ENCODE measurements around the gene MYOF.
"Not testable (repeated sequence)": the region's sequence is repeated elsewhere in the genome, so short reads cannot be mapped to it uniquely, and the experiment has no call there.

The MYOF gene

GRCh38 chr10:93475871-93476270 lies 6.3 kb downstream of the MYOF start:
- DNase-seq = no peak

GRCh38 chr10:93475227-93475626 lies 6.9 kb downstream of the MYOF start:
- no peak for DNase-seq

DNA sequence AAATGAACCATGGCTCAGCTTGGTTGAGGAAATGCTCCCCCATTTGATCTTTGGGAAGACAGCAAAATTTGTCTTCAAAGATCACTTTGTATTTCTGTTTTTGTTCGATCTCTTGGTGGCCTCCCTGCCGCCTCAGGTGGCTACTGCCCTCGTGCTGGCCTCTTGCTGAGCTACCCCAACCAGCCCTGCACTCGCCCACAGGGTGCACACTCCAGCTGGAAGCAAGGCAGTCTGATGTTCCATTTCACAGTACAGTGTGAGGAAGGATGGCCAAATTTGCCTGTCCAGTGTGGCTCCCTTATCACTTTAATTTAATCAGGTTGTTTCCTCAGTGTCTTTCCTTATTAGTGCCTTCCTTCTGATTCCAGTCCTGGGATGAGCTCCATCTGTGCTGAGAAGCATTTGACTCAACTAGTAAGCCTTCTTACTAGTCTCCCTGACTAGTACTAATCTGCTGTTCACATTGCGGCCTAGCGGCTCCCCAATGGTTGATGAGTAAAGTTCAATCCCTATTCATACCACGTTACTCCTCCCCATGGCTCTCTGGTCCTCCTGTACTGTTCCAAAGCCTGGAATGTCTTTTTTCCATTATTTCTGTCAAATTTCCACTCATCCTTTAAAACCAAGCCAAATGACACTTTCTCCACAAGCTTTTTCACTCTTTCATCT lies 8.2 kb downstream of the MYOF start:
- DNase-seq = no peak

GRCh38 chr10:93473161-93473560 lies 9.0 kb downstream of the MYOF start:
- no peak for DNase-seq

DNA sequence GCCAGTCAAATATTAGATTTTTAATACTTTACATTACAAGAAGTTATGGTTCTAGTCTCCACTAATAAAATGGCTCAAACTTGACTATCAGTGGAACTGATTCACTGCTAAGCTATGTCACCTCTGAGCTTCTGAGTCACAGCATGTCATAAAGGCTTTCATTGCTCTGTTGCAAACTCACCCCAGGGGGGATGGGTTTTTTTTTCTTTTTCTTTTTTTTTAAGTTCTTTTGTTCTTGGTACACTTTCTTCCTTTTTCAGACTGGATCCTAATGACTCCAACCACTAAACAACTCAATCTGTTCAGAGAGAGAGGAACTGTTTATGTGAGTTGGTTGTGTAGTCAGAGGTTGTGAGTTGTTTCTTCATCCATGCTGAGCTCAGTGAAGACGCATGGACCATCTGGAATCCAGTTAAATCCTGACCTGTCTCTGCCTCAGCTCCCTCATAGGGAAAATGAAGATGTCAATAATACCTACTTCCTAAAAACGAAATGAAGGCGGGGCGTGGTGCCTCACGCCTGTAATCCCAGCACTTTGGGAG lies 11.0 kb downstream of the MYOF start:
- no peak for DNase-seq

DNA sequence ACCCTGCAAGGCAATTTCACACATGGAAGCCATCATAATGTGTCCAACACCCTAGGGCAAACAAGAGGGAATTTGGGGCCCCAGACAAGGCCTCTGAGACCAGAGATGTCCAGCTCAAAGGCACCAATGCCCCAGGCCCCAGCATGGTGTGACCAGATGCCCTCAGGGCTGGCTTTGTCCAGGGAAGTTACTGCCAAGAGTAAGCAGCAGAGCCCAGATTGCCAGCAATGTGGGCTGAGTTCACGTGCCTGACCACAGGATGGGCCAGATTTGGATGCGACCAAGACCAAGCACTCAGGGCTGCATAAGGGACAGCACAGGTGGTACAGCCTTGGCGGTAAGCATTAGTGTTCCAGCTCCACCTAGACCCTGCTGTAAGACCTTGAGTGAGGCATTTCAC lies 12.7 kb downstream of the MYOF start:
- DNase-seq = no peak

DNA sequence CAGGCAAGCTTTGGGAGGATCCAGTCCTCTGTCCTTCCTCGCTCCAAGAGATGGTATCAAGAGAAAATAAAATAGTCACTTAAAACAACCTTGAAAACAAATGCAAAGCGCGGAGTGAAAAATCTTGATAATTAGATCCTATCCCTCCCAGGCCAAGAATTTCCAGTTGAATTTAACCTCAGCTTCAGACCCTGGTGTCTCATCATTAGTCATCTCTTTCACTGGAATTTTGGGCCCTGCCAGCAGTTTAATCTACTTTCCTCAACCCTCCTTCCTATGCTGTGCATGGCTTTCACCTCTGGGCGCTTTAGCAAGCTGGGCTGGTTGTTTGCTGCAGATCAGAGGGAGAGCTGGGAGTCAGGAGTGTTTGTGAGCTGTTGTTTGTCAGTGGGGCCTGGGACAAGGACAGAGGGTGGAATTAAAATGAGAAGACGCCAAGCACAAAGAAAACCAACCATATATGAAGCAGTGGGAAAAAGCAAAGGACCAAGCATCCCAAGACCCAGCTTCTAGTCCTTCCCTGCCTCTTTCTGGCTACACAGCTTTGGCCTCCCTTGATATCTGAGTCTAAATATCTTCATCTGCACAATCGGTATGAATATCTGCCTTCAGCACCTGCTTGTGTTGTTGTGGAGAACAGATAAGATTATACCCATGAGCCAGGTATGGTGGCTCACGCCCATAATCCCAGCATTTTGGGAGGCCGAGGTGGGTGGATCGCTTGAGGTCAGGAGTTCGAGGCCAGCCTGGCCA lies 13.5 kb downstream of the MYOF start:
- DNase-seq = no peak

- DNase-seq = not testable (repeated sequence)
Measured at GRCh38 chr10:93467635-93468034, 14.5 kb downstream of the MYOF start.

DNA sequence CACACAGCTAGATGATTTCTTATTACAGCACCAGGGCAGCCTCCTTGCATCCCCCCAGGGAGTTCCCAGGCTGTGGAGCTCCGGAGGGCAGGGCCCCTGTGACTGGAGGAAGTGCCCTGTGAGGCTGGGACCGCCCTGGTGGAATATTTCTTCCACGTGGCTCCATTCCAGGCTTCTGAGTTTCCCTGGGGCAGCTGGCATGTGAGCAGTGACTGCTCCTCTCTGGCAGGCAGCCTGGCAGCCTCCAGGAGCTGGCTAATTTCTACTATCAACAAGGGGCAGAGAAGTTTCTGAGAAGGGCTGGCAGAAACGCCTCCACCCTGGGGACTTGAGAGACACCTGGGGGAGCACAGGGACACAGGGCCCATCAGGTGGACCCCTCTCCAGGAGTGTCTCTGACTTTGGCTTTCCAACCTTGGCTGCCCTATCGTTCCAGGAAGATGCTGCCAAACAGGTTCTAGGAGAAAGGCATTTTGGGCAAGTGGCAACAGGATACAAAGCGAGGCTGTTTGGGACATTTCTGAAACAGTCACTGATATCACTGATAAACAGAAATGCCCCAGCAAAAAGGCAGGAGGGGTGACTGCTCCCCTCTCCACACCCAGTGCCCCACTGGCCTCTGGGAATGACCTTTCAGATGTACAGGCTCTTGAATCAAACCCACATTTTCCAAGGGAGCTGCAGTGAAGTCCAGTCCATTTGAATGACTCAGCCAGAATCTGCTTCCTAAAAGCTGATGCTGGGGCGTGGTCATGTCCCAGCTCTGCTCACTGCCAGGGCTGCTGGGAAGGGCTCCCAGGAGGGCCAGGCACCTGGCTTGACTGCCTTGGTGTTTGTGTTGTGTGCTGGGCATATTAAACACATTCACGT lies 16.1 kb downstream of the MYOF start:
- no peak for DNase-seq

DNA sequence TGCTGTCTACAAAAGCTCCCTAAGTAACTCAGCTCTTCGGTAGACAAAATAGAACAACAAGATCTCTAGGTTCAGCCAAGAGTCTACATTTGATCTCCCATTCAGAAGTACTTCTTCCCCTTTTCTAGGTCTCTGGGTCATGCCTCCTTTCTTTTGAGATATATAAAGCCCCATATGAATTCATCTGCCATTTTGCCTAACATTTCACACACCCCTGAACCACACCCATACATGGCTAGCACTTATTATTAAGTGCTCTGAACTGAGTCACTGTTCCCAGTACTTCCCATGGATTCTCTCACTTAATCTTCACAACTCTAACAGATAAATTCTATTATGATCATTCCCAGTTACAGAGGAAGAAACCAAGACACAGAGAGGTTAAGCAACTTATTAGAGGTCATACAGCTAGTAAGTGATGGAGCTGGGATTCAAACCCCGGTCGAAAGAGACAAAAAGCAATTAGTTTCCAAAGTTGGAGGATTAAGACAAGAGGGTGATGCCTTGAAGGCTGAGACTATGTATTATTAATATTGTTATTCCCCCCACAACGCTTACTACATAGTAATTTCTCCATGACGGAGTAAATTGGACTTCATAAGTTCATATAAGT lies 17.3 kb downstream of the MYOF start:
- DNase-seq = no peak

DNA sequence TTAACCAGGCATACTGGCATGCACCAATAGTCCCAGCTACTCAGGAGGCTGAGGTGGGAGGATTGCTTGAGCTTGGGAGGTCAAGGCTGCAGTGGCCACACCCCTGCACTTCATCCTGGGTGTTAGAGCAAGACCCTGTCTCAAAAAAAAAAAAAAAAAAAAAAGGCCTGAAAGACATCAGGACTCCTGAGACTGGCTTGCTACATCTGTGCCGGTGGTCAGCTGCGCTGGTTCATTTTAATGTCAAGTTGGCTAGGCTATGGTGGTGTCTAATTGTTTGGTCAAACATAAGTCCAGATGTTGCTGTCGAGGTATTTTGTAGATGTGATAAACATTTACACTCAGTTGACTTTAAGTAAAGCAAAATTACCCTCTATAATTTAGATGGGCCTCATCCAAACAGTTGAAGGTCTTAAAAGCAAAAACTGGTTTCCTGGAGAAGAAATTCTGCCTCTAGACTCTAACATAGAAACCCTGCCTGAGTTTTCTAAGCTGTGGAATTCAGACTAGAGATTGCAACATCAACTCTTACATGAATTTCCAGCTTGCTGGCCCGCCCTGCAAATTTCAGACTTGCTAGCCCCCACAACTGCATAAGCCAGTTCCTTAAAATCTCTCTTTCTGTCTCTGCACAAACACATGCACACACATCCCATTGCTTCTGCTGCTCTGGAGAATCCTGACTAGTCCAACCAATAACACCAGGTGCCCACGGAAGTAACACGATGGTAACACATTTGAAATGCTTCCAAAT lies 18.2 kb downstream of the MYOF start:
- no peak for DNase-seq

DNA sequence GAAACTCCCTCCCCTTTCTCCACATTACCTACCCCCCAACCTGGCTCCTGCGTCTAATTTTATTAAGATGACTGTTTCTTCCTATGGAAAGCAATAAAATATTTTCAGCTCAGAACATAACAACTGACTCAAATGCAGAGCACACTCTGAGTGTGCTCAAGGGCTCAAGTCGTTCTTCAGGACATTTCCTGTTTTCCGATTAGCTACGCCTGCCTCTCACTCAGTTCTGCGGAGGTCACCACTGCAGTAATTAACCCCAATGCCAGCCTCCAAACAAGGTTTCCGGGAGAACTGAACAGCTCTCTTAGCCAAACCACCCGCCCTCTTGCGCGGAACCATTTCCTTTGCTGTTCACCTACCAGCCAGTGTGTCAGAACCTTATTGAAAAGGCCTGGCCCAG lies 19.3 kb downstream of the MYOF start:
- DNase-seq = no peak

- no peak for DNase-seq
Measured at GRCh38 chr10:93462371-93462770, 19.8 kb downstream of the MYOF start.

DNA sequence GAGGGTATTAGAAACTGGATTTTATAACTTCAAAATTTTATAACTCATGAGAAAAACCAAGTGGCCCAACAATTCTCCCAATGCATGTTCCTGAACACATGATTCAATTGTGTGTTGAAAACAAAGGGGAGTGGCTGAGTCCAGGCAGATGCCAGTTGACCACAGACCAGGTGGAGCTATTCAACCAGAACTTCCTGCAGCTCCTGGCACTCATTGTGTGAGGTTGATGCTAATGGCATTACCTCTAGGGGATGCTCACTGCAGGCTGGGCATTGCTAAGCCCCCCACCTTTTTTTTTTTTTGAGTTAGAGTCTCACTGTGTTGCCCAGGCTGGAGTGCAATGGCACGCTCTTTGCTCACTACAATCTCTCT lies 20.3 kb downstream of the MYOF start:
- peak; percentile 72 for DNase-seq

GRCh38 chr10:93461109-93461806 lies 20.9 kb downstream of the MYOF start:
- peak; percentile 69 for DNase-seq

GRCh38 chr10:93459466-93459865 lies 22.7 kb downstream of the MYOF start:
- no peak for DNase-seq

- no peak for DNase-seq
Measured at GRCh38 chr10:93458821-93459257, 23.3 kb downstream of the MYOF start.

GRCh38 chr10:93457511-93457910 lies 24.6 kb downstream of the MYOF start:
- no peak for DNase-seq

DNA sequence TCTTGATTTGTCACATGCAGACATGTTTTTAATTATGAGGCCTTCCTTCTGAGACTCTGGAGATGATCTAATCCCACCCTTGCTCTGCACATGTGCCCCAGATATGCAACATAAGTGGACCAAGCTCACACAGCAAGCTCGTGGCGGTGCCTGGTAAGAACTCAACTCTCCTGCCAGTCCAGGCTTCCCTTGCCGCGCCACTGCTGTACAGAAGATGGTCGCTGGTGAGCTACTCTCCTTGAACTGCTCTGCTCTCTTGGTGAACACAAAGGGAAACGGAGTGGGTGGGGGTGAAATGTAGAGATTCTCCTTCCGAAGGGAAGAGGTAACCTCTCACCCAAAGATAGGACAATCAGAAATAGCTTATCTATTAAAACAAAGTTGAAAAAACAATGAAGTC lies 25.7 kb downstream of the MYOF start:
- DNase-seq = no peak

DNA sequence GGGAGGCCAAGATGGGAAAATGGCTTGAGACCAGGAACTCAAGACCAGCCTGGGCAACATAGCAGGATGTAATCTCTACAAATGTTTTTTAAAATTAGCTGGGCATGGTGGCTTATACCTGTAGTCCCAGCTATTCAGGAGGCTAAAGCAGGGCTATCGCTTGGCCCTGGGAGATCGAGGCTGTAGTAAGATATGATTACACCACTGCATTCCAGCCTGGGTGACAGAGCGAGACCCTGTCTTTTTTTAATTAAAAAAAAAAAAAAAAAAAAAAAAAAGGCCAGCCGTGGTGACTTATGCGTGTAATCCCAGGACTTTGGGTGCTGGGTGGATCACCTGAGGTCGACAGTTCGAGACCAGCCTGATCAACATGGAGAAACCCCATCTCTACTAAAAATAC lies 27.4 kb downstream of the MYOF start:
- no peak for DNase-seq

- DNase-seq = no peak
Measured at GRCh38 chr10:93454146-93454545, 28.0 kb downstream of the MYOF start.

GRCh38 chr10:93452143-93452542 lies 30.0 kb downstream of the MYOF start:
- DNase-seq = no peak

Measured in NCI-H187 treated with DMSO at 0.1 percent for 48 hours (cell line).